Transverse colon (tissue), 4 donors: ENCODE data around the gene CPSF4. TPM values are rescaled to one million over a fixed set of nuclear protein-coding genes. Genes with fewer than 3 reads are reported as not detected.
"Not testable (repeated sequence)": the region's sequence is repeated elsewhere in the genome, so short reads cannot be mapped to it uniquely, and the experiment has no call there.

Experiments used
- DNase-seq: peaks from one replicate; pipeline ENCODE4 v3.0.0-alpha.2; 2019
- H3K27ac ChIP-seq, 4 donors: fragments of 200-600 bp; sonication (generic); 2 replicates each; pipeline ENCODE4 v1.5.1; 2016 to 2018; ENCODE audit warnings: inconsistent platforms in 4 of 4
- H3K27me3 ChIP-seq: fragments of 200-600 bp; sonication (generic); 2 replicates; pipeline ENCODE4 v1.5.1; 2017; ENCODE audit warnings: inconsistent platforms
- H3K36me3 ChIP-seq, 4 donors: fragments of 200-600 bp; sonication (generic); 2 replicates each; pipeline ENCODE4 v1.5.1; 2017 to 2019; ENCODE audit warnings: inconsistent platforms in 4 of 4
- H3K4me1 ChIP-seq, 4 donors: fragments of 200-600 bp; sonication (generic); 2 replicates each; pipeline ENCODE4 v1.5.1; 2017 to 2020; ENCODE audit warnings: inconsistent platforms in 4 of 4
- H3K4me3 ChIP-seq, 4 donors: fragments of 200-600 bp; sonication (generic); 1 replicate in 1 of 4; 2 replicates in 3 of 4; pipeline versions ENCODE4 v1.5.1 to v1.6.1; 2017 to 2019; ENCODE audit warnings: inconsistent platforms in 4 of 4
- H3K9me3 ChIP-seq, 2 donors: fragments of 200-600 bp; sonication (generic); 2 replicates each; pipeline ENCODE4 v1.5.1; 2017 to 2019; ENCODE audit warnings: inconsistent platforms in 2 of 2
- EP300 ChIP-seq: sonication (generic); formaldehyde crosslinking; IDR thresholded peaks from one replicate; pipeline ENCODE4 v1.6.1; 2017; ENCODE audit warnings: antibody characterized with exemption, low read depth
- POLR2A ChIP-seq: fragments of 450-650 bp; IDR thresholded peaks from one replicate; pipeline ENCODE4 v1.6.1; 2016; ENCODE audit warnings: antibody characterized with exemption, mild to moderate bottlenecking, moderate library complexity
- POLR2AphosphoS5 ChIP-seq, 3 donors: sonication (generic); formaldehyde crosslinking; IDR thresholded peaks; one replicate each; pipeline ENCODE4 v1.6.1; 2016; ENCODE audit warnings: antibody characterized with exemption in 3 of 3
- WGBS, 2 donors: methylation state at CpG; one replicate each; pipeline ENCODE4 v1.1.5; 2018; ENCODE audit warnings: low coverage in 1 of 2; 5-methylcytosine and 5-hydroxymethylcytosine counted together
- in situ Hi-C, 4 donors: fragments of 200-750 bp; cut with MboI; loops; one replicate each; pipeline versions ENCODE4 v1.15.0 to v1.15.1; 2017; ENCODE audit warnings: low sequenced_read_pairs in 3 of 4, low pct_ligation_motif_present in 1 of 4, low pct_unique_long_range_greater_than_20kb in 1 of 4
- intact Hi-C: fragments of 100-400 bp; cut with DNase I; formaldehyde crosslinking; loops from one replicate; pipeline ENCODE4 v1.15.1; 2023; ENCODE audit warnings: low total_unique reads
- total RNA-seq, 4 donors: library from RNA; depleted of rRNA; stranded (reverse); fragments of >200 nt; gene quantifications; one replicate each; pipeline ENCODE4 v1.1.0, GENCODE V29; 2016
- TF ChIP-seq, protein P1 (sequence below), 5 experiments: fragments of 200-600 bp in 3 of 5; fragments of 450-650 bp in 2 of 5; sonication (generic) in 3 of 5; IDR thresholded peaks; 1 replicate in 2 of 5; 2 replicates in 3 of 5; pipeline ENCODE4 v1.5.1; 2016 to 2017; ENCODE audit warnings: antibody characterized with exemption in 5 of 5, inconsistent platforms in 3 of 5, mild to moderate bottlenecking in 2 of 5, moderate library complexity in 1 of 5

CPSF4 gene
- total RNA-seq, 4 donors from 2014 or later, result 20.7 to 65.5 (median 24.8) TPM

DNA sequence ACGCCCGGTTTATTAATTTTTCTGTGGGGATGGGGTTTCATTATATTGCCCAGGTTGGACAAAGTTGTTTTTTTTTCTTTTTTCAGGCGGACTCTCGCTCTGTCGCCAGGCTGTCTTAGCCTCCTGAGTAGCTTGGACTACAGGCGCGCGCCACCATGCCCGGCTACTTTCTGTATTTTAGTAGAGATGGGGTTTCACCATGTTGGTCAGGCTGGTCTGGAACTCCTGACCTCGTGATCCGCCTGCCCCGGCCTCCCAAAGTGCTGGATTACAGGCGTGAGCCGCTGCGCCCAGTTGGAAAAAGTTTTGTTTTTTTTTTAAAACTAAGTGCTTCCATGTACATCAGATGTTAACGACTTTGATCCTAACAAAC, 61.9 kb downstream of the CPSF4 start:
- Histone ChIP-seq H3K4me3 (peak overlapping the region; percentile 63 to 83 (median 65)), H3K36me3 (peaks cover 0 to 9% (median 1%) of the 10 kb centered on the region in 4 donors), H3K9me3 (no peaks in the 10 kb centered on the region), H3K4me1 (peaks cover 3 to 33% (median 29%) of the 10 kb centered on the region in 4 donors), H3K27me3 (no peaks in the 10 kb centered on the region), H3K27ac (peak overlapping the region; percentile 93 to 98 (median 96))
- in situ Hi-C loops, result loop anchor here in 1 of 4 donors (10.0 kb wide), 1 partner anchor 54 kb away; the partner anchor contains the start of genes FAM200A and ZNF655
- no peak for DNase-seq
- TF ChIP-seq POLR2A (no peak), POLR2AphosphoS5 (IDR thresholded peaks at IDR 0.05) (no peak), EP300 (no peak)
- TF ChIP-seq, protein P1, sequence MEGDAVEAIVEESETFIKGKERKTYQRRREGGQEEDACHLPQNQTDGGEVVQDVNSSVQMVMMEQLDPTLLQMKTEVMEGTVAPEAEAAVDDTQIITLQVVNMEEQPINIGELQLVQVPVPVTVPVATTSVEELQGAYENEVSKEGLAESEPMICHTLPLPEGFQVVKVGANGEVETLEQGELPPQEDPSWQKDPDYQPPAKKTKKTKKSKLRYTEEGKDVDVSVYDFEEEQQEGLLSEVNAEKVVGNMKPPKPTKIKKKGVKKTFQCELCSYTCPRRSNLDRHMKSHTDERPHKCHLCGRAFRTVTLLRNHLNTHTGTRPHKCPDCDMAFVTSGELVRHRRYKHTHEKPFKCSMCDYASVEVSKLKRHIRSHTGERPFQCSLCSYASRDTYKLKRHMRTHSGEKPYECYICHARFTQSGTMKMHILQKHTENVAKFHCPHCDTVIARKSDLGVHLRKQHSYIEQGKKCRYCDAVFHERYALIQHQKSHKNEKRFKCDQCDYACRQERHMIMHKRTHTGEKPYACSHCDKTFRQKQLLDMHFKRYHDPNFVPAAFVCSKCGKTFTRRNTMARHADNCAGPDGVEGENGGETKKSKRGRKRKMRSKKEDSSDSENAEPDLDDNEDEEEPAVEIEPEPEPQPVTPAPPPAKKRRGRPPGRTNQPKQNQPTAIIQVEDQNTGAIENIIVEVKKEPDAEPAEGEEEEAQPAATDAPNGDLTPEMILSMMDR (IDR thresholded peaks at IDR 0.05), result no peak
- intact Hi-C loops, result no loop called here
- WGBS, 2 donors, result 36 to 56% methylated on average over 7 to 16 of the region's 16 CpGs

DNA sequence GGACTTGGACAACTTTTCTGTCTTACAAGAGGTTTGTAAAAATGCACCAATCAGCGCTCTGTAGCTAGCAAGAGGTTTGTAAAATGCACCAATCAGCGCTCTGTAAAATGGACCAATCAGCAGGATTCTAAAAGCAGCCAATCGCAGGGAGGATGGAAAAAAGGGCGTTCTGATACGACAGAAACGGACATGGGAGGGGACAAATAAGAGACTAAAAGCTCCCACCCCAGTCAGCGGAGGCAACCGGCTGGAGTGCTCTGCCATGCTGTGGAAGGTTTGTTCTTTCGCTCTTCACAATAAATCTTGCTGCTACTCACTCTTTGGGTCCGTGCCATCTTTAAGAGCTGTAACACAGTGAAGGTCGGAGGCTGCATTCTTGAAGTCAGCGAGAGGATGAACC, 62.5 kb downstream of the CPSF4 start:
- intact Hi-C loops, H3K4me3 ChIP-seq, H3K36me3 ChIP-seq, DNase-seq, H3K9me3 ChIP-seq, H3K27me3 ChIP-seq: not testable (repeated sequence)
- Histone ChIP-seq H3K27ac (peak overlapping the region in 3 of 4 donors; percentile 96 to 98 (median 97)), H3K4me1 (peaks cover 5 to 40% (median 35%) of the 10 kb centered on the region in 4 donors)
- in situ Hi-C loops, result loop anchor here in 1 of 4 donors (10.0 kb wide), 1 partner anchor 54 kb away; the partner anchor contains the start of genes FAM200A and ZNF655
- WGBS, 2 donors, result 94 to 95% methylated on average over 8 to 12 of the region's 12 CpGs

DNA sequence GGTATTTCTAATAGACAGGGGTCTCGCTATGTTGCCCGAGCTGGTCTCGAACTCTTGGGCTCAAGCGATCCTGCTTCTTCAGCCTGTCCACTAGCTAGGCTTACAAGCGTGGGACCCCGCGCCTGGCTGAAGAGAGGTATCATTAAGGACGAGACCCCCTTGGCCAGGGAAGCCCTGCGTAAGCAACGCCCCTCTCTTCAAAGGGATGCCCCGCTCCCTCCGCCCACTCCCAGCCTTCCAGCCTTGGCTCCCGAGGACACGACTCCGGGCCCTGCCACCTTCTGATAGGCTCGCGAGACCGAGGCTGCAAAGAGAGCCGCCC, 65.5 kb downstream of the CPSF4 start:
- H3K36me3 ChIP-seq, result no peaks in the 10 kb centered on the region
- H3K9me3 ChIP-seq, result no peaks in the 10 kb centered on the region
- DNase-seq, result no peak
- H3K4me3 ChIP-seq, result peak overlapping the region; percentile 59 to 88 (median 78)
- H3K27ac ChIP-seq, result peak overlapping the region; percentile 89 to 98 (median 90)
- WGBS, 2 donors, result 9% methylated on average over 18 of the region's 19 CpGs; no CpG with 5 or more reads in 1 of the 2 donors
- in situ Hi-C loops, result loop anchor here in 1 of 4 donors (10.0 kb wide), 1 partner anchor 51 kb away; the partner anchor contains the start of genes FAM200A and ZNF655
- intact Hi-C loops, result no loop called here
- H3K27me3 ChIP-seq, result no peaks in the 10 kb centered on the region
- TF ChIP-seq POLR2AphosphoS5 (IDR thresholded peaks at IDR 0.05) (no peak), EP300 (no peak), POLR2A (peak; percentile 8)
- TF ChIP-seq, protein P1 (IDR thresholded peaks at IDR 0.05), result no peak
- H3K4me1 ChIP-seq, result peaks cover 11 to 37% (median 29%) of the 10 kb centered on the region in 4 donors

DNA sequence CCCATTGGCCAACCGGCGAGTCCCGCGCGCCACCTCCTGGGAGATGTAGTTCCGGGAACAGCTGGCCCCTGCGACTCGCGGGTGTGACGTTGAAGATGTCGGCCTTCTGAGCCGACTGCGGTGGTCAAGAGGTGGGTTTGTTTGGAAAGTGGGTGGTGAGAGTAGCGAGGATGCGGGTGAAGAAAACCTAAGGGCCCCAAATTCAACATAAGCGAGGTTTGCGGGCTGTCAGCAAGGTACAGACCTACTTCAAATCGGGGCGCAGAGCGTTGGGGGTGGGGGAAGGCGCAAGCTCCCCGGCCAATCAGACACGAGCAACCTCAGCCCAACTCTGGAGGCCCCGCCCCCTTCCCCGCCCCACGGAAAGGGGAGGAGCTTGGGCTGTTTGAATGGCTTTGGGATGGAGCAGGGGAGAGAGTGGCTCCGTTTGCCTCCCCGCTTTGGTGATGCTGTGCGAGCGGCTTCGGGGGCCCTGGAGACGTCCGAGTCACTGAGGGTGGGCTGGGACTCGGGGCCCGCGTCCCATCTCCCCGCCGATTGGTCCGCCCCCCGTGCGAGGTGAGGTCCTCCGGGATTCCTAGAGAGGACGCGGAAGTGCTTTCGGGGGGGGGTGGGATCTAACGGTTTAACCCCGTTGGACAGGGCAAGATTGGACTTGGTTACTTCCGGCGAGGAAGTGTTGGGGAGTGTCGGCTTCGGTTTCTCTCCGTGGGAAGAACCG, 66.0 kb downstream of the CPSF4 start, which contains the start of gene ZKSCAN5:
Gene ZKSCAN5 (plus strand): TSS at position 60 of the 721 bp plus-strand sequence. CDS start 1,383 bp downstream, outside the sequence.
- no peaks in the 10 kb centered on the region for H3K36me3 ChIP-seq
- H3K27ac ChIP-seq, result peak within 1 kb of the TSS; percentile 89 to 98 (median 90)
- no peaks in the 10 kb centered on the region for H3K9me3 ChIP-seq
- intact Hi-C loops (no loop called here), in situ Hi-C loops (loop anchor here in 1 of 4 donors (10.0 kb wide), 1 partner anchor 50 kb away; the partner anchor contains the start of genes FAM200A and ZNF655)
- H3K27me3 ChIP-seq, result no peaks in the 10 kb centered on the region
- peak; percentile 99 for DNase-seq
- peaks cover 11 to 37% (median 29%) of the 10 kb centered on the region in 4 donors for H3K4me1 ChIP-seq
- H3K4me3 ChIP-seq, result peak within 1 kb of the TSS; percentile 59 to 88 (median 78)
- WGBS, 2 donors, result 0% methylated on average over 2 to 53 of the region's 53 CpGs
- TF ChIP-seq POLR2A (peak; percentile 81), POLR2AphosphoS5 (IDR thresholded peaks at IDR 0.05) (peak; percentile 71 to 90 (median 88)), EP300 (no peak)
- TF ChIP-seq, protein P1 (IDR thresholded peaks at IDR 0.05), result peak in 1 of 5 experiments; percentile 13
